IMR-90 (cell line): ENCODE measurements around the gene NFKBIE. TPM values are rescaled to one million over a fixed set of nuclear protein-coding genes. Genes with fewer than 3 reads are reported as not detected.

Experiments used
- ATAC-seq: fragments of 200-7000 bp; cut with Tn5 transposase; 2 replicates; pipeline ENCODE4 v1.9.1; 2020; ENCODE audit warnings: low read depth, mild to moderate bottlenecking, moderate library complexity
- Bru-seq: library from RNA; stranded (reverse); fragments of 400-500 nt; gene quantifications from one replicate; lab custom pipeline; 2021; lab: Mats Ljungman, UMichigan
- BruChase-seq, 2 experiments: library from RNA; stranded (reverse); fragments of 400-500 nt; gene quantifications; one replicate each; lab custom pipeline; 2021; lab: Mats Ljungman, UMichigan
- BruUV-seq: library from RNA; stranded (reverse); fragments of 400-500 nt; replicated peaks from 2 replicates; lab custom pipeline; 2021; lab: Mats Ljungman, UMichigan
- CTCF ChIA-PET: fragments of 300-600 bp; formaldehyde crosslinking; extraction: SDS; loops from one replicate; lab custom pipeline; 2021; ENCODE audit warnings: antibody characterized with exemption; lab: Yijun Ruan, JAX
- POLR2A ChIA-PET: fragments of 300-600 bp; sonication (Branson Sonifier 250); formaldehyde crosslinking; loops from one replicate; lab custom pipeline; 2022; ENCODE audit warnings: antibody characterized with exemption; ENCODE audit not compliant: unreplicated experiment; lab: Charles Lee
- DNase-seq: peaks from one replicate; pipeline ENCODE4 v3.0.0; 2013
- H2AFZ ChIP-seq: replicated peaks from 2 replicates; pipeline ENCODE3; 2013; ENCODE audit warnings: low read length, mild to moderate bottlenecking; ENCODE audit not compliant: poor library complexity
- H2AK5ac ChIP-seq: 2 replicates; pipeline ENCODE4 v1.6.1; 2013; ENCODE audit warnings: low read depth, low read length, inconsistent platforms
- H2AK9ac ChIP-seq: replicated peaks from 2 replicates; pipeline ENCODE3; 2013; ENCODE audit warnings: mild to moderate bottlenecking, low read depth, low read length, moderate library complexity; ENCODE audit not compliant: poor library complexity
- H2BK120ac ChIP-seq: 2 replicates; pipeline ENCODE4 v1.6.1; 2013; ENCODE audit warnings: low read depth, low read length, inconsistent platforms
- H2BK15ac ChIP-seq: 3 replicates; pipeline ENCODE4 v1.6.1; 2013; ENCODE audit warnings: low read depth, low read length, inconsistent platforms
- H2BK20ac ChIP-seq: 2 replicates; pipeline ENCODE4 v1.6.1; 2013; ENCODE audit warnings: low read depth, mild to moderate bottlenecking, inconsistent platforms, low read length, moderate library complexity
- H2BK5ac ChIP-seq: 2 replicates; pipeline ENCODE4 v1.6.1; 2013; ENCODE audit warnings: mild to moderate bottlenecking, low read depth, low read length, inconsistent platforms; ENCODE audit not compliant: poor library complexity, severe bottlenecking
- H3K14ac ChIP-seq: replicated peaks from 2 replicates; pipeline ENCODE4 v1.6.1; 2013; ENCODE audit warnings: low read depth, low read length, inconsistent platforms
- H3K18ac ChIP-seq: 2 replicates; pipeline ENCODE4 v1.6.1; 2013; ENCODE audit warnings: low read depth, low read length, control low read depth
- H3K23ac ChIP-seq: 2 replicates; pipeline ENCODE4 v1.6.1; 2013; ENCODE audit warnings: low read depth, low read length, inconsistent platforms
- H3K27ac ChIP-seq: 2 replicates; pipeline ENCODE4 v1.5.1; 2013; ENCODE audit warnings: mild to moderate bottlenecking, control low read depth, low read length; ENCODE audit not compliant: insufficient read depth
- H3K27me3 ChIP-seq: 2 replicates; pipeline ENCODE4 v1.6.1; 2013; ENCODE audit warnings: low read length; ENCODE audit not compliant: control insufficient read depth, insufficient read depth
- H3K36me3 ChIP-seq: 2 replicates; pipeline ENCODE4 v1.6.1; 2013; ENCODE audit warnings: low read length, mixed read lengths; ENCODE audit not compliant: control insufficient read depth, insufficient read depth
- H3K4ac ChIP-seq: 2 replicates; pipeline ENCODE4 v1.6.1; 2013; ENCODE audit warnings: low read depth, low read length, inconsistent platforms
- H3K4me1 ChIP-seq: 2 replicates; pipeline ENCODE4 v1.6.1; 2013; ENCODE audit warnings: low read length, mixed read lengths; ENCODE audit not compliant: control insufficient read depth, insufficient read depth
- H3K4me2 ChIP-seq: 2 replicates; pipeline ENCODE4 v1.6.1; 2013; ENCODE audit warnings: low read depth, mild to moderate bottlenecking, control low read depth, low read length, moderate library complexity
- H3K4me3 ChIP-seq: 2 replicates; pipeline ENCODE4 v1.5.1; 2013; ENCODE audit warnings: low read depth, mild to moderate bottlenecking, control low read depth, low read length, moderate library complexity; ENCODE audit not compliant: insufficient read depth
- H3K56ac ChIP-seq: 2 replicates; pipeline ENCODE4 v1.6.1; 2013; ENCODE audit warnings: low read length, inconsistent platforms; ENCODE audit not compliant: insufficient read depth; ENCODE audit errors: extremely low read depth
- H3K79me1 ChIP-seq, 2 experiments: 2 replicates each; pipeline ENCODE4 v1.6.1; 2013; ENCODE audit warnings: low read length in 2 of 2, inconsistent platforms in 1 of 2, low read depth in 1 of 2
- H3K9ac ChIP-seq: 2 replicates; pipeline ENCODE4 v1.6.1; 2013; ENCODE audit warnings: low read depth, low read length, control low read depth
- H3K9me1 ChIP-seq: 2 replicates; pipeline ENCODE4 v1.6.1; 2013; ENCODE audit warnings: low read length, inconsistent platforms; ENCODE audit not compliant: insufficient read depth
- H3K9me3 ChIP-seq: 2 replicates; pipeline ENCODE4 v1.6.1; 2013; ENCODE audit warnings: low read length; ENCODE audit not compliant: control insufficient read depth, insufficient read depth
- H4K20me1 ChIP-seq: 2 replicates; pipeline ENCODE4 v1.6.1; 2013; ENCODE audit warnings: low read length, inconsistent platforms; ENCODE audit not compliant: insufficient read depth
- H4K5ac ChIP-seq: 2 replicates; pipeline ENCODE4 v1.6.1; 2013; ENCODE audit warnings: mild to moderate bottlenecking, low read depth, low read length, control low read depth
- H4K8ac ChIP-seq, 2 experiments: 2 replicates each; pipeline ENCODE4 v1.6.1; 2013; ENCODE audit warnings: low read depth in 2 of 2, low read length in 2 of 2, control low read depth in 1 of 2, inconsistent platforms in 1 of 2
- H4K91ac ChIP-seq: 2 replicates; pipeline ENCODE4 v1.6.1; 2013; ENCODE audit warnings: low read depth, low read length, inconsistent platforms; ENCODE audit not compliant: insufficient read depth
- BHLHE40 ChIP-seq: fragments of 150-350 bp; IDR thresholded peaks from 2 replicates; pipeline ENCODE4 v1.6.1; 2016; ENCODE audit warnings: mild to moderate bottlenecking, low read depth, low read length
- MAFK ChIP-seq: IDR thresholded peaks from 2 replicates; pipeline ENCODE4 v1.6.1; 2012; ENCODE audit warnings: low read depth, low read length, improper control_type of control experiment
- MAZ ChIP-seq: IDR thresholded peaks from 2 replicates; pipeline ENCODE4 v1.6.1; 2012; ENCODE audit warnings: low read depth, mild to moderate bottlenecking, low read length, improper control_type of control experiment, moderate library complexity, borderline replicate concordance
- MXI1 ChIP-seq: IDR thresholded peaks from 2 replicates; pipeline ENCODE4 v1.6.1; 2012; ENCODE audit warnings: low read depth, mild to moderate bottlenecking, low read length, moderate library complexity, borderline replicate concordance
- NFE2L2 ChIP-seq: fragments of 150-350 bp; IDR thresholded peaks from 2 replicates; pipeline ENCODE4 v1.6.1; 2016; ENCODE audit warnings: low read depth, mild to moderate bottlenecking, low read length
- RAD21 ChIP-seq: IDR thresholded peaks from 2 replicates; pipeline ENCODE4 v1.6.1; 2012; ENCODE audit warnings: low read length, improper control_type of control experiment
- RFX5 ChIP-seq: IDR thresholded peaks from 2 replicates; pipeline ENCODE4 v1.8.0; 2012; ENCODE audit warnings: low read depth, mild to moderate bottlenecking, low read length, moderate library complexity
- WGBS, 2 experiments: methylation state at CpG; one replicate each; pipeline versions ENCODE4 v1.1.5 to v1.1.7; 2013; ENCODE audit warnings: missing lambda C conversion rate in 2 of 2; ENCODE audit not compliant: insufficient read length in 1 of 2; ENCODE audit errors: extremely low coverage in 2 of 2; 5-methylcytosine and 5-hydroxymethylcytosine counted together
- dilution Hi-C: fragments of 300-500 bp; cut with HindIII; formaldehyde crosslinking; loops from one replicate; pipeline ENCODE4 v1.14.3; 2018; ENCODE audit warnings: low sequenced_read_pairs; ENCODE audit not compliant: unreplicated experiment
- in situ Hi-C: fragments of 300-500 bp; cut with MboI; formaldehyde crosslinking; loops from 3 replicates; pipeline ENCODE4 v1.14.3; 2019; ENCODE audit warnings: low sequenced_read_pairs, inconsistent platforms, mixed read lengths
- intact Hi-C: fragments of 100-400 bp; cut with micrococcal nuclease; formaldehyde crosslinking; loops from 2 replicates; pipeline ENCODE4 v1.10.0; 2022
- long read RNA-seq: library from polyadenylated mRNA; unstranded; transcript quantifications from one replicate; pipeline ENCODE4 v2.0.0, GENCODE V29; 2021; ENCODE audit not compliant: unreplicated experiment
- polyA plus RNA-seq, 3 experiments: library from polyadenylated mRNA; depleted of rRNA; stranded (reverse); fragments of >200 nt; gene quantifications; 2 replicates each; pipeline ENCODE4 v1.2.3, GENCODE V29; 2012; ENCODE audit warnings: low replicate concordance in 1 of 3
- total RNA-seq: library from RNA; depleted of rRNA; stranded (reverse); fragments of >200 nt; gene quantifications from 2 replicates; pipeline ENCODE4 v1.2.3, GENCODE V29; 2012; rRNA removed
- TF ChIP-seq, protein P1 (sequence below): fragments of 150-350 bp; IDR thresholded peaks from 2 replicates; pipeline ENCODE4 v1.6.1; 2017; ENCODE audit warnings: mild to moderate bottlenecking, antibody characterized with exemption, low read length, low read depth
- TF ChIP-seq, protein P2 (sequence below): fragments of 150-350 bp; IDR thresholded peaks from 2 replicates; pipeline ENCODE4 v1.6.1; 2016; ENCODE audit warnings: low read depth, mild to moderate bottlenecking, low read length, moderate library complexity, borderline replicate concordance
- TF ChIP-seq, protein P3 (sequence below): conservative IDR thresholded peaks from 2 replicates; pipeline ENCODE4 v1.5.1; 2012; ENCODE audit warnings: mild to moderate bottlenecking, low read depth, low read length, improper control_type of control experiment

The NFKBIE gene
- total RNA-seq (7.5 and 7.9 TPM in 2 replicates), polyA plus RNA-seq (2012; rRNA removed) (13.0 and 16.7 TPM in 2 replicates), Bru-seq, nascent RNA (percentile 47 among the genes with signal in this experiment), BruChase-seq, experiment 1, labeled RNA remaining after a 6-hour chase (percentile 29 among the genes with signal in this experiment), BruChase-seq, experiment 2, labeled RNA remaining after a 2-hour chase (percentile 37 among the genes with signal in this experiment)
- polyA plus RNA-seq (2012; cell fraction: cytosol; rRNA removed) = 17.6 and 22.6 TPM in 2 replicates
- polyA plus RNA-seq (2012; cell fraction: nucleus; rRNA removed; ENCODE audit: low replicate concordance) = 14.5 and 23.0 TPM in 2 replicates
- long read RNA-seq, transcript NFKBIE-201 (6 exons, 2,581 nt) = major isoform, 9 of 9 reads
- long read RNA-seq, partial matches to known transcripts = 0 of 9 reads
- long read RNA-seq, other reads (novel, unspliced or antisense) = 0 of 9 reads

GRCh38 chr6:44265007-44265721 is at the start of gene NFKBIE:
NFKBIE (minus strand) TSS chr6:44265551; CDS start chr6:44265346, 205 bp downstream.
- Histone ChIP-seq H3K79me1 (peaks cover 24 to 37% of the 10 kb centered on the region in 2 experiments), H4K5ac (no peak within 1 kb of the TSS), H3K36me3 (peaks cover 3% of the 10 kb centered on the region; the same call in 1 of the 2 replicates), H3K4ac (peak within 1 kb of the TSS; percentile 50; the same call in 1 of the 2 replicates), H3K27me3 (peaks cover 20% of the 10 kb centered on the region), H2AFZ (peak within 1 kb of the TSS; percentile 91), H2AK5ac (peak within 1 kb of the TSS; percentile 84), H2AK9ac (peak within 1 kb of the TSS; percentile 98), H3K4me2 (peak within 1 kb of the TSS; percentile 99), H2BK120ac (no peak within 1 kb of the TSS), H2BK15ac (no peak within 1 kb of the TSS), H4K20me1 (peaks cover 9% of the 10 kb centered on the region), H4K91ac (peak within 1 kb of the TSS; percentile 56; the same call in 1 of the 2 replicates), H3K18ac (no peak within 1 kb of the TSS), H3K23ac (peak within 1 kb of the TSS; percentile 88), H4K8ac (peak within 1 kb of the TSS in 1 of 2 experiments; percentile 73; a peak in 1 of 4 replicates), H2BK5ac (peak within 1 kb of the TSS; percentile 41), H3K27ac (peak within 1 kb of the TSS; percentile 75), H3K9me3 (no peaks in the 10 kb centered on the region), H3K56ac (peak within 1 kb of the TSS; percentile 14; the same call in 1 of the 2 replicates), H3K9me1 (peaks cover 14% of the 10 kb centered on the region), H3K4me1 (peaks cover 22% of the 10 kb centered on the region), H3K14ac (peak within 1 kb of the TSS; percentile 96), H3K4me3 (peak within 1 kb of the TSS; percentile 90), H3K9ac (peak within 1 kb of the TSS; percentile 82), H2BK20ac (no peak within 1 kb of the TSS)
- intact Hi-C loops = no loop called here
- DNase-seq (peak; percentile 94), ATAC-seq (peak; percentile 95)
- POLR2A ChIA-PET = no interaction called here
- 0% methylated on average over 42 of the region's 72 CpGs; no CpG with 5 or more reads in 1 of the 2 experiments for WGBS, 2 experiments
- CTCF ChIA-PET = interaction anchor here (1.6 kb wide), 1 partner anchor 48 kb away, joined by 4 read pairs; the partner anchor contains the start of gene AARS2
- in situ Hi-C loops = no loop called here
- BruUV-seq = no TSS peak
- dilution Hi-C loops = no loop called here
- TF ChIP-seq MXI1 (peak; percentile 82; the same call in 1 of the 2 replicates), RAD21 (no peak), MAFK (no peak), BHLHE40 (no peak), NFE2L2 (no peak), RFX5 (no peak), MAZ (peak; percentile 89; the same call in 1 of the 2 replicates)
- TF ChIP-seq, protein P1, sequence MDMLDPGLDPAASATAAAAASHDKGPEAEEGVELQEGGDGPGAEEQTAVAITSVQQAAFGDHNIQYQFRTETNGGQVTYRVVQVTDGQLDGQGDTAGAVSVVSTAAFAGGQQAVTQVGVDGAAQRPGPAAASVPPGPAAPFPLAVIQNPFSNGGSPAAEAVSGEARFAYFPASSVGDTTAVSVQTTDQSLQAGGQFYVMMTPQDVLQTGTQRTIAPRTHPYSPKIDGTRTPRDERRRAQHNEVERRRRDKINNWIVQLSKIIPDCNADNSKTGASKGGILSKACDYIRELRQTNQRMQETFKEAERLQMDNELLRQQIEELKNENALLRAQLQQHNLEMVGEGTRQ = peak; percentile 45; the same call in 1 of the 2 replicates
- TF ChIP-seq, protein P2, sequence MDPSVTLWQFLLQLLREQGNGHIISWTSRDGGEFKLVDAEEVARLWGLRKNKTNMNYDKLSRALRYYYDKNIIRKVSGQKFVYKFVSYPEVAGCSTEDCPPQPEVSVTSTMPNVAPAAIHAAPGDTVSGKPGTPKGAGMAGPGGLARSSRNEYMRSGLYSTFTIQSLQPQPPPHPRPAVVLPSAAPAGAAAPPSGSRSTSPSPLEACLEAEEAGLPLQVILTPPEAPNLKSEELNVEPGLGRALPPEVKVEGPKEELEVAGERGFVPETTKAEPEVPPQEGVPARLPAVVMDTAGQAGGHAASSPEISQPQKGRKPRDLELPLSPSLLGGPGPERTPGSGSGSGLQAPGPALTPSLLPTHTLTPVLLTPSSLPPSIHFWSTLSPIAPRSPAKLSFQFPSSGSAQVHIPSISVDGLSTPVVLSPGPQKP = no peak
- TF ChIP-seq, protein P3, sequence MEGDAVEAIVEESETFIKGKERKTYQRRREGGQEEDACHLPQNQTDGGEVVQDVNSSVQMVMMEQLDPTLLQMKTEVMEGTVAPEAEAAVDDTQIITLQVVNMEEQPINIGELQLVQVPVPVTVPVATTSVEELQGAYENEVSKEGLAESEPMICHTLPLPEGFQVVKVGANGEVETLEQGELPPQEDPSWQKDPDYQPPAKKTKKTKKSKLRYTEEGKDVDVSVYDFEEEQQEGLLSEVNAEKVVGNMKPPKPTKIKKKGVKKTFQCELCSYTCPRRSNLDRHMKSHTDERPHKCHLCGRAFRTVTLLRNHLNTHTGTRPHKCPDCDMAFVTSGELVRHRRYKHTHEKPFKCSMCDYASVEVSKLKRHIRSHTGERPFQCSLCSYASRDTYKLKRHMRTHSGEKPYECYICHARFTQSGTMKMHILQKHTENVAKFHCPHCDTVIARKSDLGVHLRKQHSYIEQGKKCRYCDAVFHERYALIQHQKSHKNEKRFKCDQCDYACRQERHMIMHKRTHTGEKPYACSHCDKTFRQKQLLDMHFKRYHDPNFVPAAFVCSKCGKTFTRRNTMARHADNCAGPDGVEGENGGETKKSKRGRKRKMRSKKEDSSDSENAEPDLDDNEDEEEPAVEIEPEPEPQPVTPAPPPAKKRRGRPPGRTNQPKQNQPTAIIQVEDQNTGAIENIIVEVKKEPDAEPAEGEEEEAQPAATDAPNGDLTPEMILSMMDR = peak; percentile 33
